ENCODE data around the gene ACVR1C.

Gene ACVR1C

DNA sequence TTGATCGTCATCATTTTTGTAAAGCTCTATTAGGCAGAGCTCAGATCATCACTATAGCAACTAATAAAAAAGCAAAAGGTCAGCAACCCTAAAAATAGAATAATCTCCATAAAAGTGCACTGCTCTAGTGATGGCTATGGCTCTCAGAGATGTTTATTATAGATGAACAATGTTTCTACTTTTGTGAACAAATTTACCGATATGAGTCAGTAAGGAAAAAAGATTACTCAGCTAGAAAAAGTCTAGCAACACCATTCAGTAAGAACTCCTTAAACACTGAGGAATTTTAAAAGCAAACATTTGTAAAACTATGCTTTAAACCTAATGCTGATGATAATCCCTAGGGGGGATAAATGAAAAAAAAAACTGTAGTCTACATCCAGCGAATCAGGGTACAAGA is 69.6 kb downstream of the ACVR1C start:
- Histone ChIP-seq H3K9me2 (replicated peaks; ENCODE audit: insufficient read depth, low read length) (no peaks in the 10 kb centered on the region), H2AFZ (ENCODE audit: low read length) (no peak overlapping the region), H3K27me3 (replicated peaks; ENCODE audit: insufficient read depth, low read length) (no peaks in the 10 kb centered on the region), H3K79me2 (ENCODE audit: low read length) (no peaks in the 10 kb centered on the region), H4K20me1 (ENCODE audit: insufficient read depth, low read length) (no peaks in the 10 kb centered on the region), H3F3A (ENCODE audit: insufficient read depth, low read length) (no peaks in the 10 kb centered on the region), H3K36me3 (replicated peaks; ENCODE audit: insufficient read depth, low read length) (no peaks in the 10 kb centered on the region), H3K9me3 (replicated peaks; ENCODE audit: insufficient read depth, low read length) (no peaks in the 10 kb centered on the region), H3K4me2 (ENCODE audit: low read depth, low read length) (no peak overlapping the region), H3K4me1 (ENCODE audit: low read length) (peaks cover 17% of the 10 kb centered on the region), H3K27ac (ENCODE audit: low read length) (no peak overlapping the region), H3K4me3 (ENCODE audit: low read length) (no peak overlapping the region), H3K9ac (ENCODE audit: low read length) (no peak overlapping the region)
- TF ChIP-seq EZH2phosphoT487 (IDR thresholded peaks at IDR 0.05; ENCODE audit: low read length) (no peak), EZH2 (optimal IDR thresholded peaks at IDR 0.05; ENCODE audit: low read depth, low read length) (no peak)
- TF ChIP-seq, protein P1, sequence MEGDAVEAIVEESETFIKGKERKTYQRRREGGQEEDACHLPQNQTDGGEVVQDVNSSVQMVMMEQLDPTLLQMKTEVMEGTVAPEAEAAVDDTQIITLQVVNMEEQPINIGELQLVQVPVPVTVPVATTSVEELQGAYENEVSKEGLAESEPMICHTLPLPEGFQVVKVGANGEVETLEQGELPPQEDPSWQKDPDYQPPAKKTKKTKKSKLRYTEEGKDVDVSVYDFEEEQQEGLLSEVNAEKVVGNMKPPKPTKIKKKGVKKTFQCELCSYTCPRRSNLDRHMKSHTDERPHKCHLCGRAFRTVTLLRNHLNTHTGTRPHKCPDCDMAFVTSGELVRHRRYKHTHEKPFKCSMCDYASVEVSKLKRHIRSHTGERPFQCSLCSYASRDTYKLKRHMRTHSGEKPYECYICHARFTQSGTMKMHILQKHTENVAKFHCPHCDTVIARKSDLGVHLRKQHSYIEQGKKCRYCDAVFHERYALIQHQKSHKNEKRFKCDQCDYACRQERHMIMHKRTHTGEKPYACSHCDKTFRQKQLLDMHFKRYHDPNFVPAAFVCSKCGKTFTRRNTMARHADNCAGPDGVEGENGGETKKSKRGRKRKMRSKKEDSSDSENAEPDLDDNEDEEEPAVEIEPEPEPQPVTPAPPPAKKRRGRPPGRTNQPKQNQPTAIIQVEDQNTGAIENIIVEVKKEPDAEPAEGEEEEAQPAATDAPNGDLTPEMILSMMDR (IDR thresholded peaks at IDR 0.05; ENCODE audit: low read length), result no peak
- DNase-seq, result no peak

DNA sequence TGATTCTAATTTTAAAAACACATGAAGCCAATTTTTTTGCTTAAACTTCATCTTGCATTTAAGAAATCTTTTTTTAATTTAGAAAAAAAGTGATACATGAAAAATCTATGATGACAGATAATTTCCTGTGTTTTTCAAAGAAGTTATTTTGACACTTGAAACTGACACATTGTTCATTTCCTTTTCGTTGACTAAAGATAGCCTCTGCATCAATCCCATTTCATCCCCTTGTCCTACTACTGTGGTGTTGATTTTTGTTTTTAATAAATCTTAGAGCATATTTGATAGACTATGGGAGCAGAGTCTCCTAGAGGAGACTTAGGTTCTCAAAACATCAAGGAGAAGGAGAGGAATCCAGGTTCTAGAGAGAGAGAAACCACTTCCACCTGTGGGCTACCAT is 70.9 kb downstream of the ACVR1C start:
- TF ChIP-seq, protein P1 (IDR thresholded peaks at IDR 0.05; ENCODE audit: low read length), result no peak
- no peak for TF ChIP-seq EZH2phosphoT487 (IDR thresholded peaks at IDR 0.05; ENCODE audit: low read length)
- TF ChIP-seq EZH2 (optimal IDR thresholded peaks at IDR 0.05; ENCODE audit: low read depth, low read length), result no peak
- Histone ChIP-seq H3K9me2 (replicated peaks; ENCODE audit: insufficient read depth, low read length) (no peaks in the 10 kb centered on the region), H4K20me1 (ENCODE audit: insufficient read depth, low read length) (no peaks in the 10 kb centered on the region), H3K4me1 (ENCODE audit: low read length) (peaks cover 17% of the 10 kb centered on the region), H3K27me3 (replicated peaks; ENCODE audit: insufficient read depth, low read length) (no peaks in the 10 kb centered on the region), H3F3A (ENCODE audit: insufficient read depth, low read length) (no peaks in the 10 kb centered on the region), H3K4me3 (ENCODE audit: low read length) (no peak overlapping the region), H3K9me3 (replicated peaks; ENCODE audit: insufficient read depth, low read length) (no peaks in the 10 kb centered on the region), H3K4me2 (ENCODE audit: low read depth, low read length) (peak overlapping the region; percentile 40), H3K27ac (ENCODE audit: low read length) (peak overlapping the region; percentile 2; the same call in 1 of the 2 replicates), H2AFZ (ENCODE audit: low read length) (0 out of 2 replicates have a peak overlapping the region, but pooled peaks have one; percentile 23), H3K79me2 (ENCODE audit: low read length) (no peaks in the 10 kb centered on the region), H3K9ac (ENCODE audit: low read length) (no peak overlapping the region), H3K36me3 (replicated peaks; ENCODE audit: insufficient read depth, low read length) (no peaks in the 10 kb centered on the region)
- DNase-seq, result peak; percentile 18

DNA sequence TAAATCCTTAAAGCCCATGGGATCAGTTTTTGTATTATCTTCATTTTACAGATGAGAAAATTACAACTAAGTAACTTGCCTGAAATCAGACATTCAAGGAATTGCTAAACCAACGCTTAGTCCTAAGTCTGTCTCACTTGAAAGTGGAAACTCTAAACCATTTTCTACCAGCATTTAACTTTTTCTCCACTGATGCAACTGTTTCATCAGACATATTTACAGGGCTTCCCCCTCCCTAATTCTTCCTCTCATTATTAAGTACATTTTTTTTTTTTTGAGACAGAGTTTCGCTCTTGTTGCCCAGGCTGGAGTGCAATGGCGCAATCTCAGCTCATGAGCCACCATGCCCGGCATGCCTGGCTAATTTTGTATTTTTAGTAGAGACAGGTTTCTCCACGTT is 88.6 kb downstream of the ACVR1C start:
- no peak overlapping the region for H3K9ac ChIP-seq (ENCODE audit: low read length)
- TF ChIP-seq EZH2phosphoT487 (IDR thresholded peaks at IDR 0.05; ENCODE audit: low read length) (no peak), EZH2 (optimal IDR thresholded peaks at IDR 0.05; ENCODE audit: low read depth, low read length) (no peak)
- TF ChIP-seq, protein P1 (IDR thresholded peaks at IDR 0.05; ENCODE audit: low read length), result no peak
- no peak overlapping the region for H2AFZ ChIP-seq (ENCODE audit: low read length)
- no peak for DNase-seq
- H3K9me3 ChIP-seq (replicated peaks; ENCODE audit: insufficient read depth, low read length), result no peaks in the 10 kb centered on the region
- H3K4me1 ChIP-seq (ENCODE audit: low read length), result no peaks in the 10 kb centered on the region
- no peak overlapping the region for H3K4me2 ChIP-seq (ENCODE audit: low read depth, low read length)
- H3K9me2 ChIP-seq (replicated peaks; ENCODE audit: insufficient read depth, low read length), result no peaks in the 10 kb centered on the region
- H4K20me1 ChIP-seq (ENCODE audit: insufficient read depth, low read length), result no peaks in the 10 kb centered on the region
- no peaks in the 10 kb centered on the region for H3K79me2 ChIP-seq (ENCODE audit: low read length)
- no peak overlapping the region for H3K27ac ChIP-seq (ENCODE audit: low read length)
- H3F3A ChIP-seq (ENCODE audit: insufficient read depth, low read length), result no peaks in the 10 kb centered on the region
- no peak overlapping the region for H3K4me3 ChIP-seq (ENCODE audit: low read length)
- no peaks in the 10 kb centered on the region for H3K36me3 ChIP-seq (replicated peaks; ENCODE audit: insufficient read depth, low read length)
- H3K27me3 ChIP-seq (replicated peaks; ENCODE audit: insufficient read depth, low read length), result no peaks in the 10 kb centered on the region
